ENCODE measurements around the gene EVI5.

The EVI5 gene

DNA sequence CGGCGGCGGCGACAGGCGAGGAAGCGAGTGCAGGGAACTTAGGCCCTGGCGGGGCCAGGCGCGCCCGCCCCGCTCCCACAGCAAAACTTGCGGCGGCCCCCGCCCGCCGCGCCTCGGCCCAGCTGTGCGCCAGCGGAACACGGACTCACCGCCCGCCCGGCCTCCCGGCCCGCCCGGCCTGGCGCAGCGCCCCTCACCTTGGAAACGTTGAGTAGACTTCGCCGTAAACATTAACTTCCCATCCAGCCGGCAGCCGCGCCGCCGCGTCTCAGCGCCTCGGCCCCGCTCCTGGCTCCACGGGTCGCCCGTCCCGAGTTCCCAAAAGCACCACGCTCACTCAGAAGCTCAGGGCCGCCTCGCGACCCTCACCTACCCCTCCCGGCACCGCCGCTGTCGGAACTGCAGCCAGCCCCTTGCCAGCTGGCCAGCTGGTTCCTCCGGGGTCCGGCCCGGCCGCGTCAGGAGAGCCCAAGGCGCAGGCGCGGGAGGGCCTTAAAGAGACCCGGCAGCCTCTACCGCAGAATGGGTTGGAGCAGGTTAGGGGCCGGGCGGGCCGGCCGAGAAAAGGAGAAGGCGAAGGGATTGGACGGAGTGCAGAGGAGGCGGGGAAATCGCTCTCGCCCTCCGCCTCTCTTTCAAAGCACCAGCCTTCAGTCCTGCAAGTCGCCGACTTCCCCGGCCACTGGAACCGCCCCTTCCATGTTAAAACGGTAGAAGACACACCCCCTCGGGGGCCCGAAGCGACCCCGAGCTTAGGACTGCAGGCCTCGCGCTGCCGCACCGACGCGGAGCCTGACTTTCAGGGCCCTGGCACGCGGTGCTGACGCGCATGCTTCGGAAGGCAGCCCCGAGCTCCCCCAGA, at the start of gene EVI5:
Gene EVI5, minus strand, starts transcription at position 470 of the 862 bp plus-strand sequence. CDS start 48,562 bp downstream, outside the sequence.
- DNase-seq (ENCODE audit: low read depth in 2 of 2) = peak; percentile 43 to 66

DNA sequence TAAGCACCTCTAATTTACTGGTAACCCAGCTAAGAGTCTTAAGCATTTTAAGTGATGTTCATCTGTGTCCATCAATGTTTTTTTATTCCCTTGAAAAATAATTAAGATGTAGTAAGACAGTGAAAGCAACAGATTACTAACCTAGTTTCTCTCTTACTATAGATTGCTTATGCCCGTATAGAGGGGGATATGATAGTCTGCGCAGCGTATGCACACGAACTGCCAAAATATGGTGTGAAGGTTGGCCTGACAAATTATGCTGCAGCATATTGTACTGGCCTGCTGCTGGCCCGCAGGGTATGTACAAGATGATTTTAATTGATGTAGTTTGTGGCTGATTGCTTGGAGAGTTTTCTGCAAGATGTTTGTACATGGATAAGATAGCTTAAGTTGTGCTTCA, 49.7 kb upstream of the EVI5 start:
- DNase-seq (ENCODE audit: low read depth in 2 of 2) = no peak

DNA sequence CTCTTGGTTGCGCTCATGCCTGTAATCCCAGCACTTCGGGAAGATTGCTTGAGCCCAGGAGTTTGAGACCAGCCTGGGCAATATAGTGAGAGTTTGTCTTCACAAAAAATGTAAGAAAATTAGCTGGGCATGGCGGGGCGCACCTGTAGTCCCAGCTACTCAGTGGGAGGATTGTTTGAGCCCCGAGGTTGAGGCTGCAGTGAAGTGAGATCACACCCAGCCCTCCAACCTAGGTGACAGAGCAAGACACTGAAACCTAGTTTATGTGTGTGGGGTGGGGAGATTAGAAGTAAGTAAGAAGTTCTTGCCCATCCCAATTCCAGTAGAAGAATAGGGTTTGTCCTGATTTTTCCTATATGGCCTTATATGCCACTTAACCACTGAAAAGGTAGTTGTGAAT, 48.9 kb upstream of the EVI5 start:
- peak in 1 of 2 donors; percentile 4 for DNase-seq (ENCODE audit: low read depth in 2 of 2)

DNA sequence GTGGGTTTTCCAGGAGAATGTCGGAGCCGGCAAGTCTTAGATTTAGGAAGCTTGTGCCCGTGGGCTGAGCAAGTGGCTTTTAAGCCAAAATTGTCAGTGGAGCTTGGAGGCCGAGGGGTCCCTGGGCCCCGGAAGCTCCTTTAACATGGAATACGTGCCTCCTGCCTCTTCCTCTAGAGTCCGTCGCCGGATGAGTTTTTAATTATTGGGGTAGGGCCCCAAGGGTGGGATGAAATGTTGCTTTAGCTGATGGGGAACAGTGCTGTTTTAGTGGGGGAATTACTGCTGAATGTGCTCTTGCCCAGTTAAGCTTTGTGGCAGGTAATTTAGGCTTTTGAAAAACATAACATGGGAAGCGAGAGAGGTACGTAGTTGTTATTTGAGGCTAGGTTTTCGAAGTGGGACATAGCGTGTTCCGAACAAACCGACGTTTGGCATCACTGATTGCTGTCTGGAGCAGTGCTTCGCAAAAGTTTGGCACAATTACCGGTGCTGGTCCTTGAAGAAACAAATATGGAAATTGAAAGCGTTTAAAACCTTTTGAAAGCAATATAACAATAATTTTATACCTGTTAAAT, 47.7 kb upstream of the EVI5 start:
- DNase-seq (ENCODE audit: low read depth in 2 of 2) = no peak

DNA sequence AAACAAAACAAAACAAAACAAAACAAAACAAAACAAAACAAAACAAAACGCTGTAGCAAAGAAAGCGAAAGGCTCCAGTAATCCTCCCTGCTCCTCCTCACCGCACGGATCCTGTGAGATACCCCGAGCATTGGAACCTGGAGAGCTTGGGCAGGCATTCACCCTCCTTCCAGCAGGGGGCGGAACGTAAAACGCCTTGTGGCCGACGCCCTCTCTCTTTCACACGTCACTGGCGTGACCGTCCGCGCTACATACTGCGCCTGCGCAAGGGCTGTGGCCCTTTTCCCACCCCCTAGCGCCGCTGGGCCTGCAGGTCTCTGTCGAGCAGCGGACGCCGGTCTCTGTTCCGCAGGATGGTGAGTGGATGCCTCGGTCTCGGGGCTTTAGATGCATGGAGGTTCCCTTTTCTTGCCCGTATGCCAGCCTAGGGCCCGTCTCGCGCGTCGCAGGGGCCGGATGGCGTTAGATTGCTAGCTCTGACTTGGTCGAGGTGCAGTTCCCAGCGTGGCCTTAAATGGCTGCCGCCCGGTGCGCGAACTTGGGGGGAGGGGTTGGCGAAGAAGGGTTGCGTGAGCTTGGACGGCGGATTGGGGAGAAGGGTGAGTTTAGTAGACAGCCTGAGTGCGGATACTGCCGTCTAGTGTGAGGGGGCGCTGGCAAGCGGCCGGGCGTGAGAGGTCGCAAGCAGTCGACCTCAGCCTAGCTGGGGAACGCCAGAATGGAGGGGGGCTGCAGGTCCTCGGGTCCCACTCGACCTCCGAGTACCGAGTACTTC, 47.0 kb upstream of the EVI5 start, which contains the start of gene RPL5:
Gene RPL5, plus strand, starts transcription at position 279 of the 775 bp plus-strand sequence. Its CDS starts 75 bp downstream, at position 354.
- DNase-seq (ENCODE audit: low read depth in 2 of 2) = peak; percentile 94 to 97

DNA sequence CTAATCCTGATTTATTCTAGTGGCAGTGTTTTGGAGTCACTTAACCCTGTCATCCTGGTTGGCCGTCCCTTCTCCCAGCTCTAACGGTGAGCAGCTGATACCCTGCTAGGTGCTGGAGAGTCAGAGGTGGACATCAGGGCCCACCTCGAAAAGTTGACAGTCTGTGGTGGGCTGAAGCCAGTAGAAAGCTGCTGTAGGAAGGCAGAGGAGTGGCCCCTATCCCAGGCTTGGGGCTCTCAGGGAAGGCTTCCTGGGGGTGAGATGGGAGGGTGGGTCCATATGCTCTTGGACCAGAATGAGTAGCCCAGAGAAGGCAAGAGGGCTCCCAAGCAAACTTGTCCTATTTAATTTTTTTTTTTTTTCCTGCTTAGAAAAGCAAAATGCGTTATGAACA, 46.5 kb upstream of the EVI5 start:
- DNase-seq (ENCODE audit: low read depth in 2 of 2) = no peak

DNA sequence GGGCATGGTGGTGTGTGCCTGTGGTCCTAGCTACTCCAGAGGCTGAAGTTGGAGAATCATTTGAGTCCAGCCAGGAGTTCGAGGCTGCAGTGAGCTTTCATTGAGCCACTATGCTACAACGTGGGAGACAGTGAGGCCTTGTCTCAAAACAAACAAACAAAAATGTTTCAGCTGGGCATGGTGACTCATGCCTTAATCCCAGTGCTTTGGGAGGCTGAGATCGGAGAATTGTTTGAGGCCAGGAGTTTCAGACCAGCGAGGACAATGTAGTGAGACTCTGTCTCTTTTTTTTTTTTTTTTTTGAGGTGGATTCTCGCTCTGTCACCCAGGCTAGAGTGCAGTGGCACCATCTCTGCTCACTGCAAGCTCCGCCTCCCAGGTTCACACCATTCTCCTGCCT, 41.9 kb upstream of the EVI5 start:
- no peak for DNase-seq (ENCODE audit: low read depth in 2 of 2)

DNA sequence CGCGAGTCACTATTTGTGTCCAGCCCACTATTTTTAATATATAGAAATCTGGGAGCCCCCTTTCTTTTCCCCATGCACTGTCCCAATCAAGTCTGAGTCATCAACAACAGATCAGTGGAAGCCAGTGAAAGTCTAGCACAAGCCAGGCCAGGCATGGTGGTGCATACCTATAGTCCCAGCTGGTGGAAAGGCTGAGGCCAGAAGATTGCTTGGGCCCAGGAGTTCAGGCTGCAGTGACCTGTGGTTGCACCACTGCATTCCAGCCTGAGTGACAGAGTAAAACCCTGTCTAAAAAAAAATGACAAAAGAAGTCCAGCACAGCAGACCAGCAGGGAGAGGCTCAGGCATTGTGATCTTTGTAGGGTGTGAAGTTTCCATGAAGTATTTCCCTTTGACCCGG, 38.0 kb upstream of the EVI5 start:
- DNase-seq (ENCODE audit: low read depth in 2 of 2) = no peak

DNA sequence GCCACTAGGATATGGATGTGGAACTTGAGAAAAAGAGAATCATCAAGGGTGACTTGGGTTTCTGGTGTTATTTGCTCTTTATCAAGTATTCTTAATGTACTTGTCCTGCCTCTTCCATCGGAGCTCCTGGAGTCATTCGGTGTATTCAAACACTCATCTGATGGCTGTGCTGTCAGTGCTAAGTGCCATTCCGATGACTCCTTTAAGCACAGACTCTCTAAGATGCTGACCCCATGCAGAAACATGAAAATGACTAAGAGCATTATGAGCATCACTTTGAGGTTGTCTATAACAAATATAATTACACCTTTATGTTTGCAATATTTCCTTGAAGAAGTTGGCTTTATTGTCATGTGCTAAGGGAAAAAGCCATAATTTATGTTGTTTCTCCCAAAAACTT, 35.6 kb upstream of the EVI5 start:
- no peak for DNase-seq (ENCODE audit: low read depth in 2 of 2)

DNA sequence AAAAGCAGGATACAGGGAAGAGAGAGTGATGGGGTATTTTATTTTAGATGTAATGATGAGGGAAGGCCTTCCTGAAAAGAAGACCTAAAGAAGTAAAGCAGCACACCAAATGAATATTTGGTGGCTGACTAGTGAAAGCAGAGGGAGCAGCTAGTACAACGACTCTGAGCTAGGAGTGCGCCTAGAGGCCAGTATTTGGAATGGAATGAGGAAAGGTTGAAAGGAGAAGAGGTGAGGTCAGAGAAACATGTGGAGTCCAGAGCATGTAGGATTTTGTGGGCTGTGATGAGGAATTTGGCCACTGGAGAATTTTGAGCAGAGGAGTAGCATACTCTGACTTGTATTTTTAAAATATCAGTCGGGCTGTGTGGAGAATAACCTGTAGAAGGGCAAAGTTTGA, 35.1 kb upstream of the EVI5 start:
- no peak for DNase-seq (ENCODE audit: low read depth in 2 of 2)

DNA sequence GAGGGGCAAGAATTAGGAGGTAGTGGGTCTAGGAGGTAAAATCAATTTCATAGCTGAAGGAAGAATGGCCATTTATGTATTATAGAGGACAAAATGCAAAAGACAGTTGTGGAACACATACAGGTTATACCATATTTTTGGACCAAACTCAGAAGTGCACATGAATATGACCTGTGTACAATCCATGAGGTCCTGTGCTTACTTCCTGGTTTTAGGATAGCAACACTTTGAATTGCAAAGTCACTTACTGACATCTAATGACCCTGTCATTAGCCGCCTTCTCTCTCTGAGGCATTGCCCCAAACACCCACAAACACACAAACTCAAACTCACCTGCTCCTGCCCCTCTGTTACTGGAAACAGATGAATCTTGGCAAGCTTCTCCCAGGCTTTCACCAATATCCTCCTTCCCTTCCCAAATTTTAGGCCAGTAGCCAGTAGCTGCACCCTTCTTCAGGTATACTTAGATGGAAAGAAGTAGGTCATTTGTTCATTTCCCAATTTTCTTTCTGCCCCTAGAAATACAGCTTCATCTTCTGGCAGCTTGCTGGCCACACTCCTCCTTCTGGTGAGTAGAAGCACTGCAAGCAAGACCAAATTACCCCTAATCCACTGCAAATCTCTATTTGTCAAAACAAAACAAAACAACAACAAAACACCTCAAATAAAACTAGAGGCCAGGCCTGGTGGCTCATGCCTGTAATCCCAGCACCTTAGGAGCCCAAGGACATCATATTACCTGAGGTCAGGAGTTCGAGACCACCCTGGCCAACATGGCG, 33.3 kb upstream of the EVI5 start:
- DNase-seq (ENCODE audit: low read depth in 2 of 2) = no peak

DNA sequence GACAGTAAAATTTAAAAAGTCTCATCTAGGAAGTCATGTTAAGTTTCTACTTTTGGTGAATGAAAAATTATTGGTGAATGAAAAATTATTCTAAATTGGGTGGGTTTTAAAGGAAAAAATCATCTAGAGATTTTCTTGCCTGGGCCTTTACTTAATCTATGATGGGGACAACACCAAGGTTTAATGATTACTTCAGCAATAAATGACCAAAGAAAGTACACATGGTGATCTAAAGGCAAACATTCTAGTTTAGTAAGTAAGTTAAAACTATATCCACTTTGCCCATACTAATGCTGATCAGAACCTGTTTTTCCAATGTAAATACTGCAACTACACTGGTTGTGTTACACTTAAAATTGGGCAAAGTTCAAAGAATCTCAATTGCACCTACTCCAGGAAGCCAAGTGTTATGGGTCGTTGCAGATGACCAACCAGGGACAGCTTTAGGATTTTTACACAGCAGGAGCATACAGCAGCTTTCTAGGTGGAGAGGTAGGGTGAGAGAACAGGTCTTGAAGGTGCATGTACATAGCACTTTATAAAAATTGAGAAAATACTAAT, 32.3 kb upstream of the EVI5 start:
- DNase-seq (ENCODE audit: low read depth in 2 of 2) = no peak

DNA sequence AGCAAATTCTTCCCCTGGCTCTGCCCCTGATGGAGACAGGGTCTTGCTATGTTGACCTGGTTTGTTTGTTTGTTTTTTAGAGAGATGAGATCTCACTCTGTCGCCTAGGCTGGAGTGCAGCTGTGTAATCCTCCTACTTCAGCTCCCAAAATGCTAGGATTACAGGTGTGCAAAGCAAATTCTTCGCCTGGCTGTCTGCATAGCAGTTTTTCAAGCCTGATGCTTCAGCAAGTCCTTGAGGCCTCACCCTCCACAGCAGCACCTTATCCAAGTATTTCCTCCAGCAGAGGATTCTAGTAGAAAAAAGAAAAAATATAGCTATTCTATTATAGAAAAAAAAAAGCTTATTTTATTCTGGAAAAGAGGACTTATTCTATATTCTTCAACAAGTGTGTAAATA, 31.8 kb upstream of the EVI5 start:
- no peak for DNase-seq (ENCODE audit: low read depth in 2 of 2)

DNA sequence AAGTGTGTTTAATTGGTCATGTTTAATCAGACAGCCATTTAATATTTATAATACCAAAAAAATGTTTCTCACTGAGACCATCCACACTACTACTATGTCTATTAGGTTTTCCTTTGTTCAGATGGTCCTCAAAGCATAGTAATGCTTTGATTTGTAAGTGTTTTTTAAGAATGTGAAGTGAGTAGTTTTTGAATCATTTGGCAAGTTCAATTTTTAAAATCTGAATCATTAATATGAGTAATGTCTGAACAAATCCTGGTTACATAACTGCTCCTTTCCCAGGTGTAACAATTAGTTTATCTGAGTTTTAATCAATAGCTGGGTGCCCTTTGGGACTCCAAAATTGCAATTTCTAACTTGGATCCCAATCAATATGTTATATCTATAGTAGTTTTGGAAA, 23.5 kb upstream of the EVI5 start:
- DNase-seq (ENCODE audit: low read depth in 2 of 2) = no peak

DNA sequence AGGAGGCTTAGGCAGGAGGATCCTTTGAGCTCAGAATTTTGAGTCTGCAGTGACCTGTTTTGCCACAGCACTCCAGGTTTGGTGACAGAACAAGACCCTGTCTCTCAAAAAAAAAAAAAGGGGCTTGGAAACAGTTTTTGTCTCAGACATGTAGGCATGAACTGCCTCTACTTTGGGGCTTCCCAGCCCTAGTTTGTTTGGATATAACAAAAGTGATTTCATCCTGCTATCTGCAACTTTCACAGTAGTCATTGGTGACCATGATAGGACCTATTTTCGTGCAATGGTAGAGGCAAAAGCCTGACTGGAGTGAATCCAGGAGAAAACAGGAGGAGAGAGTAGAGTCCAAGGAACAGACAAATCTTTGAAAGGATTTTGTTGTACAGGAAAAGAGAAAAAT, 20.3 kb upstream of the EVI5 start:
- DNase-seq (ENCODE audit: low read depth in 2 of 2) = no peak

DNA sequence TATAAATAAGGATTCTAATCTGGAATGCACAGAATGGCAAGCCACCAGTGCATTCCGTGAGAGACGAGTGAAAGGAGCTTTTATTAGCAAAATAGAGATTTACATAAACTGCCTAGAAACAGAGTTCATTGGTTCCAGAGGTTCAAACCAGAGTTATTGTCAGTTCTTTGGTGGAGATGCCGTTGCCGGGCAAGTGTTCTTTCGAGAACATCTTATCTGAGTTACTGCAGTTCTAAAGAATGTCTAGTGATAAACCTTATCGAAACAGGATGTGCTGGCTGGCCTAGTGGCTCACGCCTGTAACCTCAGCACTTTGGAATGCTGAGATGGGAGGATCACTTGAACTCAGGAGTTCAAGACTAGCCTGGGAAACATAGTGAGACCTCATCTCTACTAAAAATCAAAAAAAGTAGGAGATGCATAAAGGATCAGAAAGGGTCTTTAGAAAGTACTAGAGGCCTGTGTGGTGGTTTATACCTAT, 19.9 kb upstream of the EVI5 start:
- DNase-seq (ENCODE audit: low read depth in 2 of 2) = no peak

DNA sequence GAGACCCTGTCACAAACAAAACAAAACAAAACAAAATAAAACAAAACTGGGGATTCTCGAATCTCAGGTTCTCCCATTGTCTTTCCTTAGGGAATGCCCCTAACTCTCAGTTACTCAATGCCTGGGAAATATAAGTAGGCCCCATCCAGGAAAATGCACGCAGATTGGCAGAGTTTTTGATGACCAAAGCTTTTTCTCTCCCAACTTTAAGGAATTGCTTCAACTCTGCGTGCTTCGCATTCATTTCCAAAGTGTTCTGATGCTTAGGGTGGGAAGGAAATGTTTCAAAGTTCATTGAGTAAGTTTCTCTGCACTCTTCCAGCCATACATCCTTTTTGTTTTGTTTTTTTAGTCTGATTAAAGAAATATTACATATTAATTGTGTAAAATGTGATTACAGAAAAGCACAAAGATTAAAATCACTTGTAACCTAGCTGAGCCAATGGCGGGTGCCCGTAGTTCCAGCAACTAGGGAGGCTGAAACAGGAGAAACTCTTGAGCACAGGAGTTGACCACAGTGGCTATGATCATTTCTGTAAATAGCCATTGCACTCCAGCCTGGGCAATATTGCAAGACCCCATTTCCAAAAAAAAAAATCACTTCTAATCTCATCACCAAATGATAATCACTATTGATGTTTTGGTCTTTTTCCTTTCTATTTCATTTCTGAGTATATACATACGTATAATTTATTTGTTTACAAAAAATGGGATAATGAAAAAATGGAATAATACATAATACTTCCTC, 18.4 kb upstream of the EVI5 start:
- no peak for DNase-seq (ENCODE audit: low read depth in 2 of 2)

DNA sequence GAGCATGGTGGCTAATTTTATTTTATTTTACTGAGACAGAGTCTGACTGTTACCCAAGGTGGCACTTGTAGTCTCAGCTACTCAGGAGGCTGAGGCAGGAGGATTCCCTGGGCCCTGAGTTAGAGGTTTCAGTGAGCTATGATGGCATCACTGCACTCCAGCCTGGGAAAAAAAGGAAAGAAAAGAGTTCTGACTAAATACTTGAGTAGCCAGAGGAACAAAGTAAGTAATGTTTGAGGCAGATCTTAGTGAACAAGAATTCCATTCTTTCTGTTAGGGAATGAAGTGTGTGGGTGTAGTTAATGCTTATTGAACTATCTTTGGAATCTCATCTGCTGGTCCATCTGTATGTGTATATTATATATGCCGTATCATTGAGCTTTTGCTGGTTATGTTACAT, 13.1 kb upstream of the EVI5 start:
- DNase-seq (ENCODE audit: low read depth in 2 of 2) = no peak

DNA sequence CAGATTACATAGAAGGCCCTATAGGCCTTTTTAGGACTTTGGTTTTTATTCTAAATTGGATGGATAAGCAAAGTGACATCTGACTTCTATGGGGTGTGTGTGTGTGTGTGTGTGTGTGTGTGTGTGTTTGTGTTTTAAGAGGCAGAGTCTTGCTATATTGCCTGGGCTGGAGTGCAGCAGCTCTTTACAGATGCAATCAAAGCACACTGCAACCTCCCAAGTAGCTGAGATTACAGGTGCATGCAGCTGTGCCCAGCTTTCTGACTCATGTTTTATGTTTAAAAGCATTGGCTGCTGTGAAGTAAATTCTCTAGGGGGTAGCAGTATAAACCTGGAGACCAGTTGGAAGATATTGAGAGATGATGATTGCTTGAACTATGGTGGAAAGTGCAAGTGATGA, 12.4 kb upstream of the EVI5 start:
- DNase-seq (ENCODE audit: low read depth in 2 of 2) = no peak

DNA sequence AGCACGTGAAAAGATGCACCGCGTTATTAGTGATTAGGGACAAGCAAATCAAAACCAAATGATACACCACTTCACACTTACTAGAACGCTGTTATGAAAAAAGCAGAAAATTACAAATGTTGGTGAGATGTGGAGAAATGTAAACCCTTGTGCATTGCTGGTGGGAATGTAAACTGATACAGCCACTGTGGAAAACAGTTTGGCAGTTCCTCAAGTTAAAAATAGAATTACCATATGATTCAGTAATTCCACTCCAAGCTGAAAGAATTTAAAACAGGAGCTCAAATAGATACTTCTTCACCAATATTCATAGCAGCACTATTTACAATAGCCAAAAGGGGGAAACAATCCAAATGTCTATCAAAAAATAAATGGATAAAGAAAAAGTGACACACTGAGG, 10.3 kb upstream of the EVI5 start:
- no peak for DNase-seq (ENCODE audit: low read depth in 2 of 2)

DNA sequence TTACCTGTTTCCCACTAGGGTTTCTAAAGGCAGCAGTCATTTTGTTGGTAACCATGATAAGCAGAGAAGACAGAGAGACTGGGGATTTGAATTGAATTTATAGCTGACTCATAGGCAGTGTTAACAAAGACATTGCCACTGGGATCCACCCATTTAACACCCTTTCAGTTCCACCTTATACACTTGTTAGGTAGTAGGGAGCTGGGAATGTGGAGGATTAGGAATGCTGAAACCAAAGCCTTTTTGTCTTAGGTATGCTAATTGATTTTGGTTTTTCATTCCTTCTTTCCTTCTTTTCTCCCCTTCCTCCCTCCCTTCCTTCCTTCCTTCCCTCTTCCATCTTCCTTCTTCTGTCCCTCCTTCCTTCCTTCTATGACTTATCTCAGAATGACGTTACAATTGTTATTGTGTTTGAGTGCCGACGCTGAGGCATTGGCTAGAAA, 7.5 kb upstream of the EVI5 start:
- no peak for DNase-seq (ENCODE audit: low read depth in 2 of 2)
